HG02884 (cell line): ENCODE measurements around the gene RASA4B.
"Not testable (repeated sequence)": the region's sequence is repeated elsewhere in the genome, so short reads cannot be mapped to it uniquely, and the experiment has no call there.

ENCODE experiments used
- ATAC-seq: cut with Tn5 transposase; IDR thresholded peaks from one replicate; pipeline ENCODE4 v1.9.1; 2021; ENCODE audit warnings: mild to moderate bottlenecking, moderate library complexity; ENCODE audit not compliant: unreplicated experiment

Gene RASA4B

DNA sequence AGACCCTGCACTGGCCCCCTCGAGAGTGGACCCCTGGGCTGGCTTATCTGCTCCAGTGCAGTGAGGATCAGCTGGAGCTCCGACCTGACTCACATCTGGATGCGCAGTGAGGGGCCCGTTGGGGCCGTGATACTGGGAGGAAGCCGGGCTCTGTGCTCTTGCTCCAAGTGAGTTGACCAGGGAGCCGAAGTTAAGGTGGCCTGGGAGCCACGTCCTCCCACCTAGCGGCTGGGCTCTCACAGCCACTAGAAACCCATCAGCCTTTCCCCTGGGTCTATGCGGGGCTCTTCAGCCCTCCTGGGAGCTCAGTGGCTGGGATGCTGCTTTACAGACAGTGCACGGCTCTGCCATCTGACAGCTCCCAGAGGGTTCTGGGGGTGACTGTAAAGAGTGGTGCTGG is 62.0 kb downstream of the RASA4B start:
- ATAC-seq: no peak

DNA sequence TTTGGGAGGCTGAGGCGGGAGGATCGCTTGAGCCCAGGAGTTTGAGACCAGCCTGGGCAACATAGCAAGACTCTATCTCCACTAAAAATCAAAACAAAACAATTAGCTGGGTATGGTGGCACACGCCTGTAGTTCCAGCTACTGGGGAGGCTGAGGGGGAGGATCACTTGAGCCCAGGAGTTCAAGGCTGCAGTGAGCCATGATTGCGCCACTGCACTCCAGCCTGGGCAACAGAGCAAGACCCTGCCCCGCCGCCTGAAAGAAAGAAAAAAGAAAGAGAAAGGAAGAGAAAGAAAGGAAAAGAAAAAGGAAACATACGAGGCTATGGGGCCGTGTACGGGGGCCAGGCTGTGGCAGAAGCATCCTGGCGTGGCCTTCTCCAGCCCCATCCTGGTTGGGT is 62.6 kb downstream of the RASA4B start:
- ATAC-seq: not testable (repeated sequence)

DNA sequence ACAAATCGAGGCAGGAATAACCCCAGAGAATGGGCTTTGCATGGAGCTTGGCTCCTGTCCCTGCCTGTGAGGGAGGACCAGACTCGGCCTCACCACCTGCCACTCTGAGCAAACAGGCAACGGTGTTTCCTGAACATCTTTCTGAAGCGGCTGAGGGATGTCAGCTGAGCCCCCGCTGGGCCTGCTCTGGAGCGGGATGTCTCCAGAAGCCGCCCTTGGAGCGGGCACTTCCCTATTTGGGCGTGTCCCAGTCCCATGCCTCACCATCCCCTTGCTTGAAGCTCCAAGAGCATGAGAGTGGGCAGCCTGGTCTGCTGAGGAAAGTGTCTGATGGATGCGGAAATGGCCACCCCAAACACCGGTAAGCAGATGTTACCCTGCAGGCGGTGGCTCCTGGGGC is 63.1 kb downstream of the RASA4B start:
- ATAC-seq: no peak

DNA sequence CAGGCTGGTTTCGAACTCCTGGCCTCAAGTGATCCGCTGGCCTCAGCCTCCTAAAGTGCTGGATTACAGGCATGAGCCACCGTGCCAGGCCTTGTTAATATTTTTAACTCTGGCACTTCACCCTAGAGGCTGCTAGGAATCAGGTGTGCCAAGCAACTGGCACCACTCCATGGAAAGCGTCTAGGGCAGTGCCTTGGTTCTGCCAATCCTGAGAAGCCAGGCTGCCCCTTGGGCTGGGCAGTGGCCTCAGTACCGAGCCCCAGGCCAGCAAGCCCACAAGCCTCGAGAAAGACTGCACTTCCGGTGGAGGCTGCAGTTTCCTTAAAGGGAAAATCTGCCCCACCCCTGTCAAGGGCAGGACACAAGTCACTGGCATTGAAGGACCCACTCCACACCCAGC is 64.3 kb downstream of the RASA4B start:
- no peak for ATAC-seq

DNA sequence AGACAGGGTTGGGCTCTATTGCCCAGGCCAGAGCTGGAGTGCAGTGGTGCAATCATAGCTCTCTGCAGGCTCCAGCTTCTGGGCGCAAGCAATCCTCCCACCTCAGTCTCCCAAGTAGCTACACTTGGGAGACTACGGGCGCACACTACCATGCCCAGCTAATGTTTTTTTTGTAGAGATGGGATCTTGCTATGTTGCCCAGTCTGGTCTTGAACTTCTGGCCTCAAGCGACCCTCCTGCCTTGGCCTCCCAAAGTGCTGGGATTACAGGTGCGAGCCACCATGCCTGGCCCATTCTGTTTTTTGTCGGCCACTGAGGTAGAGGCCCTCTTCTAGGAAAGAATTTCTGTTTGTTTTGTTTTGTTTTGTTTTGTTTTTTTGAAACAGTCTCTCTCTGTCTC is 65.1 kb downstream of the RASA4B start:
- ATAC-seq: no peak

DNA sequence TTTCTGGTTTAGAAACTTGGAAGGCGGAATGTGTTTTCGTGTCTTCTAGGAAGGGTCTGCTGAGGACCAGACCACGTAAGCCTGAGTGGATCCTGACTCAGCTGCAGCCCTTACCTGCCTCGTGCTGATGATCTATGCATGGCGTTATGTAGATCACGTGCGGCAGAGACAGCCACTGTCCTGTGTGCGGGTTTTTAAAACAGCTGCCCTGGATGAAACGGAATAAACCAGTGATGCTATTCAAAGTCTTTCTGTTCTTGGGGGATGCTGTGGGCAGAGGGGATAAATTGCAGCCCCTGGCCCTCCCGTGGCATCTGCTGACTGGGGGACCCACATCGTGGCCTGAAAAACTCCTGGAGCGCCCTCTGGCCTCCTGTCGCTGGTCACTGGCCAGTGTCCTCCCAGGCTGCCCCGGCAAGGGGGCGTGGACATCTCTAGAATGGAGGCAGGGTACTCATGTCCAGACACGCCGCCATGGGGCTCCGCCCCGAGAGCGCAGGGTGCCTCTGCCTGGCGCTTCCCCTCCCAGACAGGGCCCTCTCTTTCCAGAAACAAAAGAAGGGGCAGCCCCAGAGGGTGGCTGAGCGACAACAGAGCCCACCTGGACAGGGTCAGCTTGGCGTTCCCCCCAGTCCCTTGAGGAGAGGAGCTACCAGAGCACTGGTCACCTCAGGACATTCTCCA is 66.1 kb downstream of the RASA4B start:
- ATAC-seq: no peak

DNA sequence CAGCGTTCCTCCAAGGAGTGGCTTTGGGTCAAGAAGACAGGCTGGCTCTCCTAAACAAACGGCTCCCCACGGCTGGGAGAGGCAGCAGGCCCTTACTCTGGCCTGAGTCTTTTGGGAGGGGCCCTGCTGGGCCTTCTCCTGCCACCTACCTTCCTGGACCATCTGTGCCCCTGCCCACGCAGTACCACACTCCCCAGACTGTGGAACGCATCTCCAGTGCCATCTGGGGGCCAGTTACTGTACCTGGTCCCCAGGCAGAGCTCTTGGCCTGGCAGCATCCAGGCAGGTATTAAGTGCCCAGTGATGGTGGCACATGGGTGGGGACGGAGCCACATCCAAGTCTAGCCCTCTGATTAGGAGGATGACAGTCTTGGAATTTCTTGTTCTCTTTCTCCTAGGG is 67.3 kb downstream of the RASA4B start:
- no peak for ATAC-seq

DNA sequence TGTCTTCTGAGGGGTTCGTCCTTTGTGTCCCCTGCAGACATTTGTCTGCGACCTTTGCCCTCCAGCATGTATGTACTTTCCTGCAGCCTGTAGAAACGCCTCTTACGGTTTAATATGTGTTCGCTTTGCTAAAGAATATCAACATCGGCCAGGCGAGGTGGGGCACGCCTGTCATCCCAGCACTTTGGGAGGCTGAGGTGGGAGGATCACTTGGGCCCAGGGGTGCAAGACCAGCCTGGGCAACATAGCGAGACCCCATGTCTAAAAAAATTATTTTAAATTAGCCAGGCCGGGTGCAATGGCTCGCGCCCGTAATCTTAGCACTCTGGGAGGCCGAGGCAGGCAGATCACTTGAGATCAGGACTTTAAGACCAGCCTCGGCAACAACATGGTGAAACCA is 68.4 kb downstream of the RASA4B start:
- ATAC-seq: no peak

DNA sequence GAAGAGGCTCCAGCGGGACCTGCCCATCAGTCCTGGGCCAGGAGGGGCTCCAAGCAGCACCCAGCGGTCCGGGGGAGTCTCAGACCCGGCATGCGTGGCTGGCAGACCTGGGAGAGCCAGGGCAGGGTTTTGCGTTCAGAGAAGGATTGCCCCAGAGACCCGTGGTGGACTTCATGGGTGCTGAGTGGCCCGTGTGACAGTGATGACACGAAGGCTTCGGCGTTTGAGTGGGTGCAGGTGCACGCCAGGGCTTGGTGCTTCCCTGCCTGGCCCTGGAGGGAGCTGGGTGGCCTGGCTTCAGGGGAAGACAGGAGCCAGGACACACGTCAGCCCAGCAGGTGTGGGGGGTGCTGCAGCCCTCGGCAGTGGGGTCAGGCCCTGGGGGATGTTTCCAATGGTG is 70.3 kb downstream of the RASA4B start:
- no peak for ATAC-seq

DNA sequence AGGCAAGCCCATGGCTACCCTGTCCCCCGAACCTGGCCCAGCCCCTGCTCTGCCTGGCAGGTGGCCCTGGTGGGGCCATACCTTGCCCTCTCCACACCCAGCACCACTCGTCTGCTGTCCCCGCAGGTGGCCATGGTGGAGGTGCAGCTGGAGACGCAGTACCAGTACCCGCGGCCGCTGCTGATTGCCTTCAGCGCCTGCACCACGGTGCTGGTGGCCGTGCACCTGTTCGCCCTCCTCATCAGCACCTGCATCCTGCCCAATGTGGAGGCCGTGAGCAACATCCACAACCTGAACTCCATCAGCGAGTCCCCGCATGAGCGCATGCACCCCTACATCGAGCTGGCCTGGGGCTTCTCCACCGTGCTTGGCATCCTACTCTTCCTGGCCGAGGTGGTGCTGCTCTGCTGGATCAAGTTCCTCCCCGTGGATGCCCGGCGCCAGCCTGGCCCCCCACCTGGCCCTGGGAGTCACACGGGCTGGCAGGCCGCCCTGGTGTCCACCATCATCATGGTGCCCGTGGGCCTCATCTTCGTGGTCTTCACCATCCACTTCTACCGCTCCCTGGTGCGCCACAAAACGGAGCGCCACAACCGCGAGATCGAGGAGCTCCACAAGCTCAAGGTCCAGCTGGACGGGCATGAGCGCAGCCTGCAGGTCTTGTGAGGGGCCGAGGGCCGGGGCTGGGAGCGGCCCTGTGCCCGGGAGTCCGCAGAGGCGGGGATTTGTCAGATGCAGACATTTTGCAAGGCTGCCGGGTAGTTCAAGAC is 71.0 kb downstream of the RASA4B start:
- ATAC-seq: no peak

DNA sequence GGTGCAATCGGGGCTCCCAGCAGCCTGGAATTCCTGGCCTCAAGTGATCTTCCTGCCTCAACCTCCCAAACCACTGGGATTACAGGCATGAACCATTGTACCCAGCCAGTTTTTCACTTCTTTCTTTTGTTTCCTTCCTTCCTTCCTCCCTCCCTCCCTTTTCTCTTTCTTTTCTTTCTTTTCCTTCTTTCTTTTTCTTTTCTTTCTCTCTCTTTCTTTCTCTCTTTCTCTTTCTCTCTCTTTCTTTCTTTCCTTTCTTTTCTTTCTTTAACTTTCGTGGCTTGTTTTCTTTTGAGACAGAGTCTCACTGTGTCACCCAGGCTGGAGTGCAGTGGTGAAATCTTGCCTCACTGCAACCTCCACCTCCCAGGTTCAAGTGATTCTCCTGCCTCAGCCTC is 71.9 kb downstream of the RASA4B start:
- no peak for ATAC-seq

DNA sequence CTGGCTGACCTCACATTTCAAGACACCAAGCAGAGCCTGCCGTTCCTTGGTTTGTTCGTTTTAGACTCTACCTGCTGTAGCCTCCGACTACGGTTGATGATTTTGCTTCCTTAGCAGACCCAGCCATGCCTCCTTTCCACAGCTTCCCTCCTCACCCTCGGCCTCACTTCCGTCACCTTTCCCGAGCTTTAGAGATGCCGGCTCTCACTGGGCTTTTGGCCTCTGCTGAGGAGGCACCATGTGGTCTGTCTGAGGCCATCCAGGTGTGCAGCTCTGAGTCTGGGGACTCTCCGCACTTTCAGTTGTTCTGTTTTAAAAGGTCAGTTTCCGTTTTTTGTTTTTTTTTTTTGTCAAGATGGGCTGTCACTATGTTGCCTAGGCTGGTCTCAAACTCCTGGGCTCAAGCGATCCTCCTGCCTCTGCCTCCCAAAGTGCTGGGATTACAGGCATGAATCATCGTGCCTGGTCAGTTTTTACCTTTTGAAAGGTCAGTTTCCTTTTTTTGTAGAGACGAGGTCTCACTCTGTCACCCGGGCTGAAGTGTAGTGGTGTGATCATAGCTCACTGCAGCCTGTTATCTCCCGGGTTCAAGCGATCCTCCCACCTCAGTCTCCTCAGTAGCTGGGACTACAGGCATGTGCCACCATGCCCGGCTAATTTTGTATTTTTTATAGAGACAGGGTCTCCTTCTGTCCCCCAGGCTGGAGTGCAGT is 72.5 kb downstream of the RASA4B start:
- peak; percentile 42 for ATAC-seq

DNA sequence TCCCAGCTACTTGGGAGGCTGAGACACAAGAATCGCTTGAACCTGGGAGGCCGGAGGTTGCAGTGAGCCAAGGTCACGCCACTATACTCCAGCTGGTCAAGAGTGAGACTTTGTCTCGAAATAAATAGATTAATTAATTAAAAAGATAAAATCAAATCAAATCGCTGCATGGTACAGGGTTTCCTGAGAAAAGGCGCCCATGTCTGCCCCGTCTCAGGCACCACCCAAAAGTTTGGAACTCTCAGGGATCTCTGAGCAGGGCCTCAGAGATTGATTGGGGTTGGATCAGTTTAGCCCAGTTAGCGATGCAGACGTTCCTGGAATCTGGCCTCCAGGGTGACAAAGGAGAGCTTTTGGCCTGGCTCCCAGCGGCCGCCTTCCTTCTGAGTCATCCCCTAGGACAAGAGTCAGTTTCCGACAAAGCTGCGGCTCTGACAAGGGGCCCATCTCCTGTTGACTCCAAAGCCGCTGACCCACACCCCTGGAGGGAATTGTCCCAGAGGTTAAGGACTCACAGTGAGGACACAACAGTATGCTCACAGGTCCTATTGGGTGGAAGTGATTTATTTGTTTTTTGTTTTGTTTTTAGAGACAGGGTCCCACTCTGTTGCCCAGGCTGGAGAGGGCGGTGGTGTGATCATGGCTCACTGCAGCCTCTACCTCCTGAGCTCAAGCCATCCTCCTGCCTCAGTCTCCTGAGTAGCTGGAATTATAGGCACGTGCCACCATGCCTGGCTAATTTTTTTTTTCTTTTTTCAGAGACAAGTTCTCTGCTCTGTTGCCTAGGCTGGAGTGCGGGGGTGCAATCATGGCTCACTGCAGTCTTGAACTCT is 77.4 kb downstream of the RASA4B start:
- no peak for ATAC-seq

DNA sequence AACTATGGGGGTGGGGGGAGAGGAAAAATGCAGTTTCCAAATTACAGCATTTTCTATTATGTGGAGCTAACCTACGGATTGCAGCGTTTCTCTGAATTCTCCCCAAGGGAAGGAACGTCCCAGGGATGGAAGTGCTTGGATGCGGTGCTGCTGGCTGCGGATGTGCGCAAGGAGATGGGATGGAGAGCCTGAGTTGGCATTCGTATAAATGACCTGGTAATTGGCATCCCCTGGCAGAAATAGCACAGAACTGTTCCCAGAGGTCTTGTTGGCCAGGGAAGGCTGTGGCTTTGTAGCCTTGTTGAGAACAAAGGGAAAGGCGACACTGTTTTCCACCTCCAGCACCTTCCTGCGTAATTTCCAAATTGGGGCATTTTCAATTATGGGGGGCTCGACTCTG is 81.5 kb downstream of the RASA4B start:
- ATAC-seq: no peak

DNA sequence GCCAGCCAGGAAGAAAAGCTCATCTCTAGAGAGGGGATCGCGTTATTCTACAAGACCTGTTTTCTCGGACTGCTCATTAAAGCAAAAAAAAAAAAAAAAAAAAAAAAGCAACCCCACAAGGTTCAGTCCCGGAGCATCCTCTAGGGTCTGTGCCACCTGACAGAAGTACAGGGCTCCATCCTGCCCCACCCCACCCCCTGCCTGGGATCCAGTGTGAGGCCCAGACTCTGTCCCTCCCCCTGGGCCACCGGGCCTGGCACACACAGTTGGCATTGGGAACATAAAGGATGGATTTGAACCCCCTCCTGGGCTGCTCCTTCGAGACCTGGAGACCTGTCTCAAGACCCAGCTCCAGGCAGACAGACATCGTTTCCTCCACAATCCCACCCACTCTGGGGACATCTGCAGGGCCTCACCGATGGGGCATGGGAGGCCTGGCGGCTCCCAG is 83.5 kb downstream of the RASA4B start:
- ATAC-seq: no peak

DNA sequence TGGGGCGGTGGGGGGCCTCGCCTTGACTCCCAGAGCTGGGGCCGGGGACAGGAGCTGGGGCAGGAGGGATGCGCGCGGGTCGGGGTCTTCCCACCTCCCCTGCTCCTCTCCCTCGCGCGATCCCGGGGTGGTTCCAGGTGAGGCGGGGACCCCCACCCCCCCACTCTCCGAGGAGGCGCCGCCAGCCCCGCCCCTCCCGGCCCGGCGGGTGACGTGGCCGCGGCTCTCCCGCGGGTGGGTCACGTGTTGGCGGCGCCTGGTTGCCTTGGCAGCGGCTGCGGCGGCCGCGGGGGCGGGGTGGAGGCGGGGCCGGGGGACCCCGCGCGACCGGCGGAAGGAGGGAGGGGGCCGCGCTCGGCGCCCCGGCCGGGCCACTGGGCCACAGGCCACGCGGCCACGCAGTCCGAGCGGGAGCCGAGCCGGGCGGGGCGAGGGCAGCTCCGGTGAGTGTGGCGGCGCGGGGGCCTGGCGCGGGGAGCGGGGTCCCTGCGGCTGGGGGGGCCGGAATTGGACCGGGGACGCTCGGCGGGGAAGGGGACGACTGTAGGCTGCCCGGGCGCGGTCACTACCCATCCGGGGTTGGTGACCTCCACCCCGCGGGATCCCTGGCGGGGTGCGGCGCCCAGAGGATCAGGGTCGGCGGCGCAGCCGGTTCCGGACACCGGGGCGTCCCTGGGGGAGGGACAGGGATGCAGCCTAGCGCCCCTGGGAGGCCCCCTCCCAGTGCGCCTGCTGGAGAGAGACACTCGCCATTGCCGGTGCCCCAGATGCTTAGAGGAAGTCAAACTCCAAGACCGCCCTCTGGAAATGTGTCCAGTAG is 84.1 kb downstream of the RASA4B start, which contains the start of gene ORAI2:
TSS of gene ORAI2 (plus strand) at position 357 of the 820 bp plus-strand sequence. CDS start 5,382 bp downstream, outside the sequence.
- ATAC-seq: peak; percentile 43
